ENCODE measurements around the gene OSTF1. TPM values are rescaled to one million over a fixed set of nuclear protein-coding genes. Genes with fewer than 3 reads are reported as not detected.
A peak's percentile ranks its signal among the peaks of the same experiment; 100 is the strongest.

OSTF1 gene
- 40.8 TPM for total RNA-seq

GRCh38 chr9:75087824-75088645 lies at the start of gene OSTF1, which contains the start of gene NMRK1:
Gene OSTF1 (plus strand): TSS chr9:75088514. CDS start chr9:75088693, 179 bp downstream.
Gene NMRK1 (minus strand): TSS chr9:75088155. CDS start chr9:75083115, 5,040 bp downstream.
- DNase-seq = peak; percentile 92

- DNase-seq = no peak
These were observed 49.3 kb upstream of the OSTF1 start for GRCh38 chr9:75039009-75039408.

- DNase-seq = no peak
These were observed 48.5 kb upstream of the OSTF1 start for GRCh38 chr9:75039801-75040200.

GRCh38 chr9:75041041-75041440 lies 47.3 kb upstream of the OSTF1 start:
- DNase-seq = no peak

GRCh38 chr9:75046725-75047345 lies 41.5 kb upstream of the OSTF1 start:
- DNase-seq = no peak

GRCh38 chr9:75047506-75047905 lies 40.8 kb upstream of the OSTF1 start:
- DNase-seq = no peak

- DNase-seq = no peak
These were observed 37.0 kb upstream of the OSTF1 start for GRCh38 chr9:75051285-75051684.

GRCh38 chr9:75053869-75054268 lies 34.4 kb upstream of the OSTF1 start:
- DNase-seq = no peak

- DNase-seq = no peak
These were observed 33.8 kb upstream of the OSTF1 start for GRCh38 chr9:75054368-75055001.

GRCh38 chr9:75061169-75061568 lies 27.1 kb upstream of the OSTF1 start:
- DNase-seq = no peak

GRCh38 chr9:75063556-75064305 lies 24.6 kb upstream of the OSTF1 start:
- DNase-seq = no peak

- no peak for DNase-seq
These were observed 23.8 kb upstream of the OSTF1 start for GRCh38 chr9:75064307-75065025.

- no peak for DNase-seq
These were observed 22.8 kb upstream of the OSTF1 start for GRCh38 chr9:75065510-75065909.

GRCh38 chr9:75067894-75068293 lies 20.4 kb upstream of the OSTF1 start:
- no peak for DNase-seq

GRCh38 chr9:75069171-75069570 lies 19.1 kb upstream of the OSTF1 start:
- DNase-seq = no peak

- no peak for DNase-seq
These were observed 16.7 kb upstream of the OSTF1 start for GRCh38 chr9:75071530-75072122.

GRCh38 chr9:75072895-75073294 lies 15.4 kb upstream of the OSTF1 start:
- DNase-seq = no peak

- no peak for DNase-seq
These were observed 6.7 kb upstream of the OSTF1 start for GRCh38 chr9:75081632-75082031.

- no peak for DNase-seq
These were observed 4.9 kb upstream of the OSTF1 start for GRCh38 chr9:75083188-75083970.

GRCh38 chr9:75084081-75084672 lies 4.1 kb upstream of the OSTF1 start:
- no peak for DNase-seq

Data from skin of body (tissue), 2 donors.